ENCODE measurements around the gene NOS2.

The NOS2 gene

DNA sequence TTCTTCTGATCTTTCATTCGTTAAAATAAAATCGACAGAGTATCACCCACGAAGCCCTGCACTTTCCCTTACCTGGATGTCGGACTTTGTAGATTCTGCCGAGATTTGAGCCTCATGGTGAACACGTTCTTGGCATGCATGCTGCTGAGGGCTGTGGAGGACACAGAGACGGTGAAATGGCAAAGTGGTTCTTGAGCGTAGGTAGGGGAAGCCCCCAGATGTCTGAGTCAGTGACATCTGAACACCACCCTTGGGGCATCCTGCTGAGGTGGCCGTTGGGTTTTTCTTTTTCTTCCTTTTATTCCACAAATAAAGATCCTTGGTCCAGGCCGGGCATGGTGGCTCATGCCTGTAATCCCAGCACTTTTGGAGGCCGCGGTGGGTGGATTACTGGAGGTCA, 33.9 kb downstream of the NOS2 start:
- TF ChIP-seq TAF1 (IDR thresholded peaks at IDR 0.05; ENCODE audit: borderline replicate concordance, insufficient read depth, low read length) (no peak), FOXP2 (optimal IDR thresholded peaks at IDR 0.05; ENCODE audit: borderline replicate concordance, extremely low read depth, extremely low read length, insufficient read depth) (no peak), POLR2AphosphoS5 (IDR thresholded peaks at IDR 0.05; ENCODE audit: low read depth, low read length) (no peak), SIN3A (IDR thresholded peaks at IDR 0.05; ENCODE audit: borderline replicate concordance, insufficient read depth, low read length) (no peak)
- TF ChIP-seq, protein P1, sequence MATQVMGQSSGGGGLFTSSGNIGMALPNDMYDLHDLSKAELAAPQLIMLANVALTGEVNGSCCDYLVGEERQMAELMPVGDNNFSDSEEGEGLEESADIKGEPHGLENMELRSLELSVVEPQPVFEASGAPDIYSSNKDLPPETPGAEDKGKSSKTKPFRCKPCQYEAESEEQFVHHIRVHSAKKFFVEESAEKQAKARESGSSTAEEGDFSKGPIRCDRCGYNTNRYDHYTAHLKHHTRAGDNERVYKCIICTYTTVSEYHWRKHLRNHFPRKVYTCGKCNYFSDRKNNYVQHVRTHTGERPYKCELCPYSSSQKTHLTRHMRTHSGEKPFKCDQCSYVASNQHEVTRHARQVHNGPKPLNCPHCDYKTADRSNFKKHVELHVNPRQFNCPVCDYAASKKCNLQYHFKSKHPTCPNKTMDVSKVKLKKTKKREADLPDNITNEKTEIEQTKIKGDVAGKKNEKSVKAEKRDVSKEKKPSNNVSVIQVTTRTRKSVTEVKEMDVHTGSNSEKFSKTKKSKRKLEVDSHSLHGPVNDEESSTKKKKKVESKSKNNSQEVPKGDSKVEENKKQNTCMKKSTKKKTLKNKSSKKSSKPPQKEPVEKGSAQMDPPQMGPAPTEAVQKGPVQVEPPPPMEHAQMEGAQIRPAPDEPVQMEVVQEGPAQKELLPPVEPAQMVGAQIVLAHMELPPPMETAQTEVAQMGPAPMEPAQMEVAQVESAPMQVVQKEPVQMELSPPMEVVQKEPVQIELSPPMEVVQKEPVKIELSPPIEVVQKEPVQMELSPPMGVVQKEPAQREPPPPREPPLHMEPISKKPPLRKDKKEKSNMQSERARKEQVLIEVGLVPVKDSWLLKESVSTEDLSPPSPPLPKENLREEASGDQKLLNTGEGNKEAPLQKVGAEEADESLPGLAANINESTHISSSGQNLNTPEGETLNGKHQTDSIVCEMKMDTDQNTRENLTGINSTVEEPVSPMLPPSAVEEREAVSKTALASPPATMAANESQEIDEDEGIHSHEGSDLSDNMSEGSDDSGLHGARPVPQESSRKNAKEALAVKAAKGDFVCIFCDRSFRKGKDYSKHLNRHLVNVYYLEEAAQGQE (IDR thresholded peaks at IDR 0.05; ENCODE audit: insufficient read depth in 1 of 2, low read depth in 2 of 2, low read length in 2 of 2): no peak

- TF ChIP-seq FOXP2 (optimal IDR thresholded peaks at IDR 0.05; ENCODE audit: borderline replicate concordance, extremely low read depth, extremely low read length, insufficient read depth) (no peak), POLR2AphosphoS5 (IDR thresholded peaks at IDR 0.05; ENCODE audit: low read depth, low read length) (no peak), TAF1 (IDR thresholded peaks at IDR 0.05; ENCODE audit: borderline replicate concordance, insufficient read depth, low read length) (no peak), SIN3A (IDR thresholded peaks at IDR 0.05; ENCODE audit: borderline replicate concordance, insufficient read depth, low read length) (no peak)
- TF ChIP-seq, protein P1 (IDR thresholded peaks at IDR 0.05; ENCODE audit: insufficient read depth in 1 of 2, low read depth in 2 of 2, low read length in 2 of 2): no peak
Observed at GRCh38 chr17:27765353-27765752, 35.0 kb downstream of the NOS2 start.

DNA sequence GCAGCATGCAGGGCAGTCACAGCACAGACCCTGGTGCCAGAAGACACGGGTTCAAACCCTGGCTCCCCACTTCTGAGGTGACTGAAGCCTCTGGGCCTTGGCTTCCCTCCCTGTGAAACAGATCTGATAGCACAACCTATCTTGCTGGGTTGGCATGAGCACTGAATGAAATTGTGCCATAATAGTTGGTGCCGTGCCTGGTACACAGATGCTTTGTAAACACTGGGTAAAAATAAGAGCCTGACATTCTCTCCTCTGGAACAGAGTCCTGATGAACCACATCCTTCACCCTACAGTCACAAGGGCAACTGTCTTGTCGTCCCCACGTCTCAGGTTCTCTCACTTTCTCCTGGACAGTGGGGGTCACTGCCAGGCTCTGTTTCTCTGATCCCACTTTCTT, 35.7 kb downstream of the NOS2 start:
- TF ChIP-seq POLR2AphosphoS5 (IDR thresholded peaks at IDR 0.05; ENCODE audit: low read depth, low read length) (no peak), FOXP2 (optimal IDR thresholded peaks at IDR 0.05; ENCODE audit: borderline replicate concordance, extremely low read depth, extremely low read length, insufficient read depth) (no peak), SIN3A (IDR thresholded peaks at IDR 0.05; ENCODE audit: borderline replicate concordance, insufficient read depth, low read length) (no peak), TAF1 (IDR thresholded peaks at IDR 0.05; ENCODE audit: borderline replicate concordance, insufficient read depth, low read length) (no peak)
- TF ChIP-seq, protein P1 (IDR thresholded peaks at IDR 0.05; ENCODE audit: insufficient read depth in 1 of 2, low read depth in 2 of 2, low read length in 2 of 2): no peak

GRCh38 chr17:27762527-27763305, 37.6 kb downstream of the NOS2 start:
- TF ChIP-seq FOXP2 (optimal IDR thresholded peaks at IDR 0.05; ENCODE audit: borderline replicate concordance, extremely low read depth, extremely low read length, insufficient read depth) (no peak), SIN3A (IDR thresholded peaks at IDR 0.05; ENCODE audit: borderline replicate concordance, insufficient read depth, low read length) (peak; percentile 80; the same call in 1 of the 2 replicates)
- TF ChIP-seq, protein P1 (IDR thresholded peaks at IDR 0.05; ENCODE audit: insufficient read depth in 1 of 2, low read depth in 2 of 2, low read length in 2 of 2): peak; percentile 87 to 97
